Activated CD4-positive, alpha-beta T cell treated with anti-CD3 and anti-CD28 coated beads, Interleukin-2, amount 50 U/mL, for 4 hours (primary cell): Measurements from ENCODE around the gene C3orf18.

Experiments used
- DNase-seq, 2 experiments: peaks; one replicate each; pipeline ENCODE4 v3.0.0-alpha.2; 2020

C3orf18 gene

GRCh38 chr3:50567386-50568167 is at the start of gene C3orf18:
TSS of gene C3orf18 (minus strand) at chr3:50567747. CDS start at chr3:50565699, 2,048 bp downstream.
- DNase-seq = peak; percentile 92 to 94

- DNase-seq = peak; percentile 92 to 94
Measured at GRCh38 chr3:50616770-50617095, 49.2 kb upstream of the C3orf18 start.

GRCh38 chr3:50616003-50616769 is 48.6 kb upstream of the C3orf18 start:
- DNase-seq = peak; percentile 80 to 81

- DNase-seq = no peak
Measured at GRCh38 chr3:50615190-50615589, 47.6 kb upstream of the C3orf18 start.

- DNase-seq = no peak
Measured at GRCh38 chr3:50612970-50613846, 45.7 kb upstream of the C3orf18 start.

- DNase-seq = no peak
Measured at GRCh38 chr3:50612234-50612882, 44.8 kb upstream of the C3orf18 start.

GRCh38 chr3:50611464-50612233 is 44.1 kb upstream of the C3orf18 start, which contains the start of gene CISH:
TSS of gene CISH (minus strand) at chr3:50611774. CDS start at chr3:50611650, 124 bp downstream.
- peak; percentile 98 for DNase-seq

- DNase-seq = no peak
Measured at GRCh38 chr3:50610992-50611463, 43.5 kb upstream of the C3orf18 start.

- peak in 1 of 2 experiments; percentile 52 for DNase-seq
Measured at GRCh38 chr3:50610181-50610971, 42.8 kb upstream of the C3orf18 start.

- DNase-seq = no peak
Measured at GRCh38 chr3:50609763-50610085, 42.2 kb upstream of the C3orf18 start.

GRCh38 chr3:50609071-50609762 is 41.7 kb upstream of the C3orf18 start:
- DNase-seq = no peak

GRCh38 chr3:50608278-50608677 is 40.7 kb upstream of the C3orf18 start:
- no peak for DNase-seq

- no peak for DNase-seq
Measured at GRCh38 chr3:50607271-50608091, 39.9 kb upstream of the C3orf18 start.

GRCh38 chr3:50606596-50606995 is 39.0 kb upstream of the C3orf18 start:
- no peak for DNase-seq

GRCh38 chr3:50605901-50606326 is 38.4 kb upstream of the C3orf18 start:
- DNase-seq = no peak

GRCh38 chr3:50604628-50605588 is 37.4 kb upstream of the C3orf18 start:
- no peak for DNase-seq

GRCh38 chr3:50604110-50604621 is 36.6 kb upstream of the C3orf18 start:
- DNase-seq = no peak
